ENCODE results near the gene PLD4.

The PLD4 gene

DNA sequence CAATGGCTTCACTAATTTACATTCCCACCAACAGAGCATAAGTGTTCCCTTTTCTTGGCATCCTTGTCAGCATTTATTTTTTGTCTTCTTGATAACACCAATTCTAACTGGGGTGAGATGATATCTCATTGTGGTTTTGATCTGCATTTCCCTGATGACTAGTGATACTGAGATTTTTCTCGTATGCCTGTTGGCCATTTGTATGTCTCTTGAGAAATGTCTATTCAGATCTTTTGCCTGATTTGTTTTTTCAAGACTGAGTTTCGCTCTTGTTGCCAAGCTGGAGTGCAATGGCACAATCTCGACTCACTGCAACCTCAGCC, 4.7 kb upstream of the PLD4 start:
- TF ChIP-seq TAF1 (IDR thresholded peaks at IDR 0.05; ENCODE audit: low read depth) (no peak), EP300 (IDR thresholded peaks at IDR 0.05; ENCODE audit: borderline replicate concordance) (no peak), RAD21 (IDR thresholded peaks at IDR 0.05; ENCODE audit: low read depth) (no peak), USF1 (IDR thresholded peaks at IDR 0.05) (no peak), YY1 (IDR thresholded peaks at IDR 0.05; ENCODE audit: low read depth) (no peak), EGR1 (IDR thresholded peaks at IDR 0.05) (no peak)
- TF ChIP-seq, protein P1, sequence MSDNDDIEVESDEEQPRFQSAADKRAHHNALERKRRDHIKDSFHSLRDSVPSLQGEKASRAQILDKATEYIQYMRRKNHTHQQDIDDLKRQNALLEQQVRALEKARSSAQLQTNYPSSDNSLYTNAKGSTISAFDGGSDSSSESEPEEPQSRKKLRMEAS (IDR thresholded peaks at IDR 0.05) = no peak

GRCh38 chr14:104923640-104924420, 849 bp upstream of the PLD4 start:
- no peak for TF ChIP-seq FOXM1 (IDR thresholded peaks at IDR 0.05; ENCODE audit: borderline replicate concordance, low read depth)
- no peak for TF ChIP-seq CEBPB (IDR thresholded peaks at IDR 0.05)
- TF ChIP-seq, protein P1 (IDR thresholded peaks at IDR 0.05) = no peak
- TF ChIP-seq REST (IDR thresholded peaks at IDR 0.05; ENCODE audit: low read depth) = no peak
- TF ChIP-seq EP300 (IDR thresholded peaks at IDR 0.05; ENCODE audit: borderline replicate concordance) = no peak
- TF ChIP-seq RAD21 (IDR thresholded peaks at IDR 0.05; ENCODE audit: low read depth) = no peak
- no peak for TF ChIP-seq USF1 (IDR thresholded peaks at IDR 0.05)
- TF ChIP-seq CREB1 (IDR thresholded peaks at IDR 0.05; ENCODE audit: low read depth) = no peak
- no peak for TF ChIP-seq TEAD4 (IDR thresholded peaks at IDR 0.05)
- no peak for TF ChIP-seq TAF1 (IDR thresholded peaks at IDR 0.05; ENCODE audit: low read depth)
- TF ChIP-seq EGR1 (IDR thresholded peaks at IDR 0.05) = no peak
- TF ChIP-seq TCF12 (IDR thresholded peaks at IDR 0.05; ENCODE audit: low read depth) = no peak
- TF ChIP-seq YY1 (IDR thresholded peaks at IDR 0.05; ENCODE audit: low read depth) = no peak
- TF ChIP-seq NFIC (IDR thresholded peaks at IDR 0.05) = no peak

- TF ChIP-seq EP300 (IDR thresholded peaks at IDR 0.05; ENCODE audit: borderline replicate concordance) = no peak
- no peak for TF ChIP-seq REST (IDR thresholded peaks at IDR 0.05; ENCODE audit: low read depth)
- TF ChIP-seq FOXM1 (IDR thresholded peaks at IDR 0.05; ENCODE audit: borderline replicate concordance, low read depth) = no peak
- TF ChIP-seq CEBPB (IDR thresholded peaks at IDR 0.05) = no peak
- TF ChIP-seq TEAD4 (IDR thresholded peaks at IDR 0.05) = no peak
- TF ChIP-seq, protein P1 (IDR thresholded peaks at IDR 0.05) = no peak
- TF ChIP-seq YY1 (IDR thresholded peaks at IDR 0.05; ENCODE audit: low read depth) = no peak
- TF ChIP-seq CREB1 (IDR thresholded peaks at IDR 0.05; ENCODE audit: low read depth) = no peak
- no peak for TF ChIP-seq NFIC (IDR thresholded peaks at IDR 0.05)
- TF ChIP-seq USF1 (IDR thresholded peaks at IDR 0.05) = no peak
- no peak for TF ChIP-seq TAF1 (IDR thresholded peaks at IDR 0.05; ENCODE audit: low read depth)
- TF ChIP-seq EGR1 (IDR thresholded peaks at IDR 0.05) = no peak
- no peak; the same call in 1 of the 2 replicates for TF ChIP-seq ZBTB7A (IDR thresholded peaks at IDR 0.05; ENCODE audit: low read depth)
- no peak for TF ChIP-seq TCF12 (IDR thresholded peaks at IDR 0.05; ENCODE audit: low read depth)
- no peak for TF ChIP-seq RAD21 (IDR thresholded peaks at IDR 0.05; ENCODE audit: low read depth)
Measured at GRCh38 chr14:104925214-104925854, 655 bp downstream of the PLD4 start.

DNA sequence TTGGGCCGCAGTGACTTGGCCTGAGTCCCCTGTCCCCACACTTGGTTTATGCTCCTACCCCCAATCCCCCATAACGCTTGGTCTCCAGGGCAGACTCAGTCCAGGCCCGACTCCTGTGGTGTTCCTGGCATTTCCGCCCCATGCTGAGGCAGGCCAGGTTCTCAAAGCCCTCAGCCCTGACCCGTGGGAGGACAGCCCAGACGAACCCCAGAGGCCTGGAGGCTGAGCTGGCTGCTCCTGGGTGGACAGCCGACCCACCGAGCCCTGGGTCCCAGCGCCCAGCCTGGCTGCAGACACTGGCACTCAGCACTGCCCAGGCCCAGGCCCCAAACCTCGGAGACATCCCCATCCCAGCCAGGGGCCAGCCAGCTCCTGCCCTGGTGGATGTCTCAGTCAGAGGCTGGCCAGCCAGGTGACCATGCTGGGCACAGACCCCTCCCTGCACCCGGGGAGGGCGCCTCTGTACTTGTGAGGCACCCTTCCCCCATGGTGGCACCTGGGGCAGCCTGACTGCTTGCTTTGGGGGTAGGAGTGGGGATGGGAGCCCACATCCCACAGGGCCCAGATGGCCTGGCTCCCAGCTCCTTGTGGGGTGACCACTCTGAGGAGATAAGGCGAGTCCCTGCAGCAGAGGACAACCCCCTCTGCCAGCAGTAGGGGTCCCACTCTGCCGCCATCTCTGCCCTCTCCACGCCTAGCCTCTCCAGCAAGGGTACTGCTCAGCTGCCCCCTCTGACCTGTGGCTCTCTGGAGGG, 1.4 kb downstream of the PLD4 start:
- TF ChIP-seq TEAD4 (IDR thresholded peaks at IDR 0.05) (no peak), USF1 (IDR thresholded peaks at IDR 0.05) (no peak), CEBPB (IDR thresholded peaks at IDR 0.05) (no peak)

All from Ishikawa (cell line).